CD14-positive monocyte (primary cell): Measurements from ENCODE around the gene STK39. TPM values are rescaled to one million over a fixed set of nuclear protein-coding genes. Genes with fewer than 3 reads are reported as not detected.

Source experiments
- DNase-seq, 3 donors: peaks; one replicate each; pipeline ENCODE4 v3.0.0-alpha.2; 2011 to 2022
- H2AFZ ChIP-seq: 2 replicates; pipeline ENCODE4 v1.6.0; 2012; ENCODE audit warnings: mild to moderate bottlenecking, low read depth, low read length, inconsistent platforms; ENCODE audit not compliant: insufficient read depth, poor library complexity, severe bottlenecking
- H3K27ac ChIP-seq, 2 donors: 1 replicate in 1 of 2; 2 replicates in 1 of 2; pipeline ENCODE4 v1.5.1; 2012 to 2013; ENCODE audit warnings: low read length in 2 of 2, control low read depth in 1 of 2, inconsistent platforms in 1 of 2, low read depth in 1 of 2, mild to moderate bottlenecking in 1 of 2
- H3K27me3 ChIP-seq, 2 donors: one replicate each; pipeline versions ENCODE4 v1.6.0 to v1.6.1; 2011 to 2013; ENCODE audit warnings: low read length in 2 of 2; ENCODE audit not compliant: control insufficient read depth in 2 of 2, insufficient read depth in 2 of 2
- H3K36me3 ChIP-seq, 2 donors: replicated peaks in 1 of 2; 1 replicate in 1 of 2; 2 replicates in 1 of 2; pipeline versions ENCODE4 v1.5.1 to v1.6.1; 2012 to 2013; ENCODE audit warnings: low read length in 2 of 2, control low read depth in 1 of 2, inconsistent platforms in 1 of 2, mild to moderate bottlenecking in 1 of 2; ENCODE audit not compliant: insufficient read depth in 2 of 2, control insufficient read depth in 1 of 2
- H3K4me1 ChIP-seq, 2 donors: 1 replicate in 1 of 2; 2 replicates in 1 of 2; pipeline versions ENCODE4 v1.5.1 to v1.6.1; 2012 to 2013; ENCODE audit warnings: low read length in 2 of 2, control low read depth in 1 of 2, inconsistent platforms in 1 of 2, mild to moderate bottlenecking in 1 of 2, moderate library complexity in 1 of 2; ENCODE audit not compliant: insufficient read depth in 2 of 2, control insufficient read depth in 1 of 2
- H3K4me2 ChIP-seq: replicated peaks from 2 replicates; pipeline ENCODE3; 2012; ENCODE audit warnings: low read length, moderate library complexity, mild to moderate bottlenecking; ENCODE audit not compliant: poor library complexity, severe bottlenecking; ENCODE audit errors: extremely low read depth
- H3K4me3 ChIP-seq, 3 experiments: fragments of 200-600 bp in 1 of 3; sonication (generic) in 1 of 3; replicated peaks in 1 of 3; 1 replicate in 2 of 3; 2 replicates in 1 of 3; pipeline ENCODE4 v1.5.1; 2011 to 2013; ENCODE audit warnings: low read length in 3 of 3, mild to moderate bottlenecking in 3 of 3, control low read depth in 2 of 3, low read depth in 2 of 3, inconsistent platforms in 1 of 3, moderate library complexity in 1 of 3
- H3K79me2 ChIP-seq: 2 replicates; pipeline ENCODE4 v1.6.0; 2012; ENCODE audit warnings: mild to moderate bottlenecking, control low read depth, inconsistent platforms, low read length, moderate library complexity; ENCODE audit not compliant: insufficient read depth
- H3K9ac ChIP-seq: 2 replicates; pipeline ENCODE4 v1.6.0; 2017; ENCODE audit warnings: low read length, mild to moderate bottlenecking; ENCODE audit not compliant: insufficient read depth, poor library complexity, severe bottlenecking
- H3K9me3 ChIP-seq, 2 donors: replicated peaks in 1 of 2; 1 replicate in 1 of 2; 2 replicates in 1 of 2; pipeline versions ENCODE4 v1.5.1 to v1.6.1; 2012 to 2013; ENCODE audit warnings: low read length in 2 of 2, control low read depth in 1 of 2; ENCODE audit not compliant: control insufficient read depth in 1 of 2, insufficient read depth in 1 of 2
- H4K20me1 ChIP-seq: 2 replicates; pipeline ENCODE4 v1.6.0; 2012; ENCODE audit warnings: mild to moderate bottlenecking, low read length, control low read depth, moderate library complexity; ENCODE audit not compliant: insufficient read depth
- H3K27ac Mint-ChIP-seq, 7 donors: one replicate each; pipeline ENCODE4 v1.8.0; 2020; ENCODE audit warnings: mild to moderate bottlenecking in 7 of 7, mixed read lengths in 7 of 7, moderate library complexity in 6 of 7, inconsistent platforms in 2 of 7
- H3K27me3 Mint-ChIP-seq, 3 donors: one replicate each; pipeline ENCODE4 v1.8.0; 2021 to 2022; ENCODE audit warnings: low read depth in 3 of 3, mild to moderate bottlenecking in 3 of 3, mixed read lengths in 3 of 3, moderate library complexity in 3 of 3, inconsistent platforms in 1 of 3
- H3K36me3 Mint-ChIP-seq, 2 donors: one replicate each; pipeline ENCODE4 v1.8.0; 2020; ENCODE audit warnings: mixed read lengths in 2 of 2, inconsistent platforms in 1 of 2, mild to moderate bottlenecking in 1 of 2
- H3K4me1 Mint-ChIP-seq: one replicate; pipeline ENCODE4 v1.8.0; 2020; ENCODE audit warnings: mild to moderate bottlenecking, mixed read lengths
- H3K4me3 Mint-ChIP-seq, 2 donors: one replicate each; pipeline ENCODE4 v1.8.0; 2020; ENCODE audit warnings: mild to moderate bottlenecking in 2 of 2, mixed read lengths in 2 of 2, moderate library complexity in 1 of 2
- H3K9me3 Mint-ChIP-seq, 7 donors: one replicate each; pipeline ENCODE4 v1.8.0; 2020 to 2022; ENCODE audit warnings: mixed read lengths in 7 of 7, mild to moderate bottlenecking in 6 of 7, moderate library complexity in 6 of 7, inconsistent platforms in 2 of 7
- CTCF ChIP-seq: fragments of 200-600 bp; IDR thresholded peaks from one replicate; pipeline ENCODE4 v1.8.0; 2022; ENCODE audit warnings: antibody characterized with exemption, mild to moderate bottlenecking
- WGBS: methylation state at CpG from one replicate; pipeline ENCODE4 v1.1.5; 2013; ENCODE audit warnings: missing lambda C conversion rate; ENCODE audit not compliant: insufficient coverage; 5-methylcytosine and 5-hydroxymethylcytosine counted together
- intact Hi-C, 2 donors: fragments of 100-400 bp; cut with micrococcal nuclease; formaldehyde crosslinking; loops; one replicate each; pipeline versions ENCODE4 v1.15.0 to v1.15.1; 2023
- polyA plus RNA-seq, 3 donors: library from polyadenylated mRNA; depleted of rRNA in 1 of 3; unstranded in 2 of 3; stranded (reverse) in 1 of 3; fragments of 300-500 nt in 2 of 3; fragments of >200 nt in 1 of 3; fragmentation: Illumina TruSeq in 2 of 3; gene quantifications; 1 replicate in 2 of 3; 2 replicates in 1 of 3; pipeline ENCODE4 v1.2.3, GENCODE V29; 2012 to 2021

The STK39 gene
- polyA plus RNA-seq, 3 donors, result 1.2 to 2.7 (median 2.6) TPM

GRCh38 chr2:168053676-168054075 is 193.7 kb downstream of the STK39 start:
- H2AFZ ChIP-seq, result no peak overlapping the region
- H4K20me1 ChIP-seq, result no peaks in the 10 kb centered on the region
- Mint-ChIP-seq H3K36me3 (peaks cover 22 to 26% of the 10 kb centered on the region in 2 donors), H3K4me3 (no peak overlapping the region), H3K4me1 (no peaks in the 10 kb centered on the region), H3K27me3 (no peaks in the 10 kb centered on the region), H3K9me3 (no peaks in the 10 kb centered on the region), H3K27ac (no peak overlapping the region)
- peaks cover 3 to 78% of the 10 kb centered on the region in 2 donors for H3K36me3 ChIP-seq
- no peaks in the 10 kb centered on the region for H3K4me1 ChIP-seq
- no peak overlapping the region for H3K27ac ChIP-seq
- no CpG with 5 or more reads among the region's 3 CpGs for WGBS
- H3K4me2 ChIP-seq, result no peak overlapping the region
- H3K9ac ChIP-seq, result no peak overlapping the region
- TF ChIP-seq CTCF, result no peak
- H3K27me3 ChIP-seq, result no peaks in the 10 kb centered on the region
- H3K79me2 ChIP-seq, result no peaks in the 10 kb centered on the region
- H3K4me3 ChIP-seq, result no peak overlapping the region
- no peak for DNase-seq
- intact Hi-C loops, result no loop called here
- no peaks in the 10 kb centered on the region for H3K9me3 ChIP-seq

- Histone ChIP-seq H3K9me3 (no peaks in the 10 kb centered on the region), H3K36me3 (peaks cover 3 to 72% of the 10 kb centered on the region in 2 donors), H2AFZ (no peak overlapping the region), H3K79me2 (no peaks in the 10 kb centered on the region), H3K4me3 (no peak overlapping the region), H3K27ac (no peak overlapping the region), H3K4me2 (no peak overlapping the region), H3K9ac (no peak overlapping the region), H4K20me1 (no peaks in the 10 kb centered on the region), H3K27me3 (no peaks in the 10 kb centered on the region), H3K4me1 (no peaks in the 10 kb centered on the region)
- no peak overlapping the region for H3K4me3 Mint-ChIP-seq
- H3K27ac Mint-ChIP-seq, result no peak overlapping the region
- peaks cover 25 to 31% of the 10 kb centered on the region in 2 donors for H3K36me3 Mint-ChIP-seq
- DNase-seq, result no peak
- H3K9me3 Mint-ChIP-seq, result no peaks in the 10 kb centered on the region
- H3K27me3 Mint-ChIP-seq, result no peaks in the 10 kb centered on the region
- no peaks in the 10 kb centered on the region for H3K4me1 Mint-ChIP-seq
- WGBS, result 90% methylated on average over 3 of the region's 4 CpGs
- TF ChIP-seq CTCF, result no peak
- intact Hi-C loops, result no loop called here
These were observed 194.6 kb downstream of the STK39 start for GRCh38 chr2:168052773-168053172.
